Measurements from ENCODE around the gene C1QTNF6. TPM values are rescaled to one million over a fixed set of nuclear protein-coding genes. Genes with fewer than 3 reads are reported as not detected.
"Not testable (repeated sequence)": the region's sequence is repeated elsewhere in the genome, so short reads cannot be mapped to it uniquely, and the experiment has no call there.

C1QTNF6 gene
- polyA plus RNA-seq (2013, experiment 1 of 2; ENCODE audit: insufficient read length), result 17.8 TPM
- polyA plus RNA-seq (2013, experiment 2 of 2; ENCODE audit: insufficient read length), result 20.4 TPM

GRCh38 chr22:37187891-37188761 lies at the start of gene C1QTNF6:
Gene C1QTNF6, minus strand, starts transcription at chr22:37188247. Its CDS starts 34 bp downstream, at chr22:37188213.
- peak; percentile 56 for DNase-seq

- DNase-seq, result no peak
Observed at GRCh38 chr22:37235897-37236607, 48.0 kb upstream of the C1QTNF6 start.

GRCh38 chr22:37234736-37235711 lies 47.0 kb upstream of the C1QTNF6 start:
- DNase-seq, result no peak

GRCh38 chr22:37233751-37234631 lies 45.9 kb upstream of the C1QTNF6 start:
- DNase-seq, result no peak

- not testable (repeated sequence) for DNase-seq
Observed at GRCh38 chr22:37233371-37233750, 45.3 kb upstream of the C1QTNF6 start.

- DNase-seq, result no peak
Observed at GRCh38 chr22:37232140-37232998, 44.3 kb upstream of the C1QTNF6 start.

GRCh38 chr22:37231406-37232139 lies 43.5 kb upstream of the C1QTNF6 start:
- DNase-seq, result no peak

GRCh38 chr22:37230673-37231405 lies 42.8 kb upstream of the C1QTNF6 start:
- no peak for DNase-seq

- DNase-seq, result peak; percentile 92
Observed at GRCh38 chr22:37229805-37230672, 42.0 kb upstream of the C1QTNF6 start.

- peak; percentile 86 for DNase-seq
Observed at GRCh38 chr22:37229012-37229804, 41.2 kb upstream of the C1QTNF6 start.

- DNase-seq, result peak; percentile 78
Observed at GRCh38 chr22:37228106-37229011, 40.3 kb upstream of the C1QTNF6 start.

GRCh38 chr22:37226514-37226913 lies 38.5 kb upstream of the C1QTNF6 start:
- DNase-seq, result no peak

GRCh38 chr22:37226087-37226486 lies 38.0 kb upstream of the C1QTNF6 start:
- DNase-seq, result no peak

- DNase-seq, result peak; percentile 17
Observed at GRCh38 chr22:37225481-37225880, 37.4 kb upstream of the C1QTNF6 start.

GRCh38 chr22:37224757-37225420 lies 36.8 kb upstream of the C1QTNF6 start:
- DNase-seq, result peak; percentile 15

Data from fibroblast of skin of back (primary cell).